ENCODE data around the gene DACH1. TPM values are rescaled to one million over a fixed set of nuclear protein-coding genes. Genes with fewer than 3 reads are reported as not detected.
A peak's percentile ranks its signal among the peaks of the same experiment; 100 is the strongest.

The DACH1 gene
- total RNA-seq, 2 experiments from 2014 or later = not detected

GRCh38 chr13:71875823-71876222, 8.8 kb upstream of the DACH1 start:
- H3K4me3 Mint-ChIP-seq = no peak overlapping the region
- POLR2A ChIA-PET = no interaction called here
- peaks cover 2% of the 10 kb centered on the region for H3K4me1 Mint-ChIP-seq
- H3K36me3 Mint-ChIP-seq (ENCODE audit: low read depth) = no peaks in the 10 kb centered on the region
- H3K27me3 Mint-ChIP-seq = no peaks in the 10 kb centered on the region
- no peaks in the 10 kb centered on the region for H3K9me3 Mint-ChIP-seq
- CTCF ChIA-PET = no interaction called here
- no peak for DNase-seq
- H3K27ac Mint-ChIP-seq = no peak overlapping the region

DNA sequence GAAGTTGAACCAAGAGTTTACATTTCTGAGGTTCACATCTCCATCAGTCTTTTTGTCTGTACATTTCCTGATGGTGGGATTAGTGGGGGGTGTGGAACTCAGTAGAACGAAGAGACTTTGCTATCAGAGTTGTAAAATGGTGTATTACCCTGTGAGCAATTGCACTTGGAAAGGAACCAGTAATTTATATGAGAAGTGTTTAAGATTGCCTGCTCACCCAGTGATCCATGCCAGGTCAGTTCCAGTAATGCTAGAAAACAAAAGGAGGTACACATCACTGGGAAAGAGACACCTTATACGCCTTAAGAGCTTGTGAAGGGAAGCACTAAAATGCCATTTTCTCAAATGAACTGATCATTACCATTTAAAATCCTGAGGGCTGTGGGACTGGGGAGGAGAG, 7.5 kb upstream of the DACH1 start:
- CTCF ChIA-PET = no interaction called here
- peaks cover 9% of the 10 kb centered on the region for H3K27me3 Mint-ChIP-seq

GRCh38 chr13:71873418-71874247, 6.6 kb upstream of the DACH1 start:
- no peaks in the 10 kb centered on the region for H3K9me3 Mint-ChIP-seq
- no peaks in the 10 kb centered on the region for H3K36me3 Mint-ChIP-seq (ENCODE audit: low read depth)
- H3K27ac Mint-ChIP-seq = no peak overlapping the region
- ChIA-PET CTCF (no interaction called here), POLR2A (no interaction called here)
- H3K4me3 Mint-ChIP-seq = no peak overlapping the region
- peaks cover 13% of the 10 kb centered on the region for H3K27me3 Mint-ChIP-seq
- no peak for DNase-seq
- H3K4me1 Mint-ChIP-seq = no peaks in the 10 kb centered on the region

More for the DNA sequence above, 7.5 kb upstream of the DACH1 start:
- H3K4me3 Mint-ChIP-seq = no peak overlapping the region
- no peaks in the 10 kb centered on the region for H3K9me3 Mint-ChIP-seq
- H3K36me3 Mint-ChIP-seq (ENCODE audit: low read depth) = no peaks in the 10 kb centered on the region
- POLR2A ChIA-PET = no interaction called here
- H3K27ac Mint-ChIP-seq = no peak overlapping the region
- no peak for DNase-seq
- H3K4me1 Mint-ChIP-seq = peaks cover 2% of the 10 kb centered on the region

DNA sequence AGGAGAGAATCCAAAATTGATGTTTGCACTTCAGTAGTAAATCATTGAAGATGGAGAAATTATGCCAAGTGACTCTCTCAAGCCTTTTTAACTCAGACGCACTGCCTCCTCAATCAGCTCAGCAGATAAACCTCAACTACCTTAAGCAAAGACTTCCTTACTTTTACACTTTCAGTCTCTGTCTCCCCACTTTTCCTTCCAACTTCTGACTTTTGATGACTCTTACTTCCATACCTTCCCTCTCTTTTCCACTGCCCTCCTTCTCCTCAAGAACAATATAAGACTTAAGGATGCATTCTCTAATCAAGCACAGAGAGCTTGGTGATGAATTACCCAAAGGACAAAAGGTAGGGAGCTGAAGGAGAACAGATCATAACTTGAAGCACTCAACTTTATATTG, 4.8 kb upstream of the DACH1 start:
- POLR2A ChIA-PET = no interaction called here
- CTCF ChIA-PET = no interaction called here
- Mint-ChIP-seq H3K4me3 (no peak overlapping the region), H3K9me3 (no peaks in the 10 kb centered on the region), H3K27me3 (peaks cover 27% of the 10 kb centered on the region), H3K36me3 (ENCODE audit: low read depth) (no peaks in the 10 kb centered on the region), H3K4me1 (peaks cover 7% of the 10 kb centered on the region), H3K27ac (no peak overlapping the region)
- no peak for DNase-seq

GRCh38 chr13:71871176-71871754, 4.3 kb upstream of the DACH1 start:
- POLR2A ChIA-PET = no interaction called here
- DNase-seq = no peak
- Mint-ChIP-seq H3K4me3 (no peak overlapping the region), H3K27ac (no peak overlapping the region), H3K27me3 (peaks cover 31% of the 10 kb centered on the region), H3K36me3 (ENCODE audit: low read depth) (no peaks in the 10 kb centered on the region), H3K9me3 (no peaks in the 10 kb centered on the region), H3K4me1 (peaks cover 10% of the 10 kb centered on the region)
- CTCF ChIA-PET = no interaction called here

GRCh38 chr13:71870100-71870499, 3.1 kb upstream of the DACH1 start:
- peaks cover 13% of the 10 kb centered on the region for H3K4me1 Mint-ChIP-seq
- no peaks in the 10 kb centered on the region for H3K36me3 Mint-ChIP-seq (ENCODE audit: low read depth)
- H3K4me3 Mint-ChIP-seq = no peak overlapping the region
- no peaks in the 10 kb centered on the region for H3K9me3 Mint-ChIP-seq
- no peak overlapping the region for H3K27ac Mint-ChIP-seq
- DNase-seq = no peak
- POLR2A ChIA-PET = no interaction called here
- peaks cover 36% of the 10 kb centered on the region for H3K27me3 Mint-ChIP-seq
- CTCF ChIA-PET = interaction anchor here (1.0 kb wide), 1 partner anchor 8 kb away, joined by 3 read pairs; no protein-coding TSS in a partner anchor

GRCh38 chr13:71869274-71869673, 2.3 kb upstream of the DACH1 start:
- DNase-seq = no peak
- Mint-ChIP-seq H3K36me3 (ENCODE audit: low read depth) (peaks cover 5% of the 10 kb centered on the region), H3K4me3 (no peak overlapping the region), H3K4me1 (peaks cover 20% of the 10 kb centered on the region), H3K9me3 (no peaks in the 10 kb centered on the region), H3K27me3 (peaks cover 45% of the 10 kb centered on the region), H3K27ac (no peak overlapping the region)
- ChIA-PET POLR2A (no interaction called here), CTCF (no interaction called here)

DNA sequence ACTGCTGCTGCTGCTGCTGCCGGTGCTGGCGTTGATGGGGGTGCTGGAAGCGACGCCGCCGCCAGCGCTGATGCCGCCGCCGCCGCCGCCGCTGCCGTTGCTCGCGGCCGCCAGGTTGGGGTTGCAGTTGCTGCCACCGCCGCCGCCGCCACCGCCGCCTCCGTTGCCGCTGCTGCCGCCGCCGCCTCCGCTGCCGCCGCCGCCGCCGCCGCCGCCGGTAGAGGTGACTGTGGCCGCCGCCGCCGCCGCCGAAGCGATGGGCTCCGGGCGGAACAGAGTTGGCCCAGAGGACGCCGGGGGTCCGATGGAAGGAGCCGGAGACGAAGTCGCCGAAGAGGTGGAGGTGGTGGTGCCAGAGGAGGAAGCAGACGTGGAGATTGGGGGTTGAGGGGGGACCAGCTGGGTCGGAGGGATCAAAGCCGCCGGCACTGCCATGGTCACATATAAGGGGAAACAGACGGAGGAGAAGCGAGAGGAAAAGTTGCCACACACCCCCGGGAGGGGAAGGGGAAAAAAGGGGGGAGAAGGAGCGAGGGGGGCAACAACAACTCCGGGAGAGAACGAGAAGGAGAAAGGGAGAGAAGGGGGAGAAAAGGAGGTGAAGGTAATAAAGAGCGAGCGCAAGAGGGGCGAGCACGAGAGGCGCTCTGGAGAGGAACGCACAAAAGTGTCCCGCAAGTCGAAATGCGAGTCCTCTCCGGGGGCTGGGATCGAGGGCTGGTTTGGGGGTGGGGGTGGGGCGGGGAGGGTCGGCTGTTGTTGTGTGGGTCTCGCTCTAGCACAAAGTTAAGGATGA, 471 bp downstream of the DACH1 start:
- H3K27me3 Mint-ChIP-seq = peaks cover 55% of the 10 kb centered on the region
- CTCF ChIA-PET = interaction anchor here (1.3 kb wide), 1 partner anchor 12 kb away, joined by 3 read pairs; no protein-coding TSS in a partner anchor
- peak; percentile 16 for DNase-seq

GRCh38 chr13:71865874-71866334, 1.1 kb downstream of the DACH1 start:
- Mint-ChIP-seq H3K36me3 (ENCODE audit: low read depth) (peaks cover 5% of the 10 kb centered on the region), H3K4me3 (no peak overlapping the region), H3K9me3 (no peaks in the 10 kb centered on the region), H3K27me3 (peaks cover 55% of the 10 kb centered on the region), H3K27ac (no peak overlapping the region), H3K4me1 (peaks cover 20% of the 10 kb centered on the region)
- ChIA-PET POLR2A (no interaction called here), CTCF (no interaction called here)
- DNase-seq = no peak

More for the DNA sequence above, 471 bp downstream of the DACH1 start:
- Mint-ChIP-seq H3K4me1 (peaks cover 20% of the 10 kb centered on the region), H3K27ac (no peak overlapping the region), H3K36me3 (ENCODE audit: low read depth) (peaks cover 5% of the 10 kb centered on the region), H3K9me3 (no peaks in the 10 kb centered on the region), H3K4me3 (no peak overlapping the region)
- POLR2A ChIA-PET = no interaction called here

DNA sequence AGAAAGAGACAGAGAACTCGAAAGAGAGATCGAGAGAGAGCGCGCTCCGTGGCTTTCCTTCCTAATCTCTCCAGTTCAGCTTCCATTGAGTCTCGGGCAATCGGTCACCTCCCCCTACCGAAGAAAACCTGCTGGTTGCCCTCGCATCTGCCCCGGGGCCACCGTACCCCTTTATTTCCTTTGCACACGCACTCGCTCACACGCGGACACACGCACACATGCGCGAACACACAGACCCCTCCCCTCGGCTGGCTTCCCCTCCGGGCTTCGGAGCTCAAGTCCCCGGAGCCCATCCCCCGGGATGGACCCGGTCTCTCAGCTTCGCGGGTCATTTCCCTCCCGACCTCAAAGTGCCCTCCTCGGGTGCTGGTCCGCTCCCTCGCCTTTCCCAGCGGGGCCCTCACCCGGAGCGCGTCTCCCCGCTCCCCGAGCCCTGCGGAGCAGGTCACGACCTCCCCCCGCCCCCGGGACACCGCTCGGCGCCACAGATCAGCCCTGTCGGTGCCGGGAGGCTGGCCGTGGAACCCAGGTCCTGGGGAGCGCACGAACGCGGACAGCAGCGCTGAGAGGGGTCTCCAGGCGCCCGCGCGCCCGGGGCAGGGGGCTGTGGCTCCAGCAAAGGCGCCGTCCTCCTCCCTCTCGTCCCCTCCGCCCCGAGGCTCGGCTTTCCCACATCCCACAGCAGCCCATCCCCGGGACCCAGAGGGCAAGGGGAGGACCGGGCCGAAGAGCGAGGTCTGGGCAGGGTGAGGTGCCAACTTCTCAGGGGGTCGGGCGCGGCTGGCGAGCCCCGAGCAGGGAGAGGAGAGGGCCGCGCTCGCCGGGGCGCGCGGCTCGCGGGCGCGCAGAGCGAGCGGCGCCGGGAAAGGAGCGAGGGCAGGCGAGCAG, 1.8 kb downstream of the DACH1 start:
- POLR2A ChIA-PET = no interaction called here
- Mint-ChIP-seq H3K27ac (peak overlapping the region; percentile 16), H3K4me1 (peaks cover 20% of the 10 kb centered on the region), H3K4me3 (peak overlapping the region; percentile 47), H3K36me3 (ENCODE audit: low read depth) (peaks cover 5% of the 10 kb centered on the region), H3K27me3 (peaks cover 52% of the 10 kb centered on the region), H3K9me3 (no peaks in the 10 kb centered on the region)
- CTCF ChIA-PET = no interaction called here
- DNase-seq = no peak

DNA sequence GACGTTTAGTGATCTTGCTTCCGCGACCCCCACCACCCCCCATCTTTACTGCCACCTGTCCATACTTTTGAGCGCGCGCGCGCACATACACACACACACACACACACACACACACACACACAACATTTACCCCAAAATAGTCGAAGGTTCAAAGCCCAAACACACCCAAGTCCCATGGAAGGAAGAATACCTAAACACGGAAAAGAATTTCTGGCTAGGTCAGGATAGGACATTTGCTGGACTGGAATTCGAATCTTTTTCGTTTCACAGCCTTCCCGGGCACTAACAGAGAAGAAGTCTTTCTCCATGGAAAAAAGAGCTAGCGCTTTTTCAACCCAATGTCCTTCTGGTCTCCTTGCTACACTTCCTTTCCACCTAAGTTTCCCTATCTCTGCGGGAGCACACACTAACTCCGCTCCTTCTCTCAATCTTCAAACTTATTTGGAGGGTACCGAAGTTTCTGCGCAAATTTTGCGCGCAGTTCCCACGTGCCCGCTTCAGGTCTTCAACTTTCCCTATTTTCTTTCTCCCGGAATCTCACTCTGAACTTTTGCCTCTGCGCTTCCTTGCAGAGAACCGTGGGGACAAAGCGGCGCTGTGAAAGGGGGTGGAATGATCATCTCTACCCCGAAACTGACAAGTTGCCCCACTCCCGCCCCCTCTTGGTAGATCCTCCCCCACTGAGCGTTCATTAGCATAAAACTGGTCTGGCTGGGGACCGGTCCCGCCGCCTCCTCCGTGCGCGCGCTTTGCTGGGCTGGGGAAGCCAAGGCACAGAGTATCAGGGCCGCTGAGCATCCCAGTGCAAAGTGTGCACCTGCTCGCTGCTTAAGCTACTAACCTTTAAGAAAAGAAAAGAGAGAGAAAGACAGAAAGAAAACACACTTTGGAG, 2.7 kb downstream of the DACH1 start:
- peaks cover 20% of the 10 kb centered on the region for H3K4me1 Mint-ChIP-seq
- H3K9me3 Mint-ChIP-seq = no peaks in the 10 kb centered on the region
- peak overlapping the region; percentile 47 for H3K4me3 Mint-ChIP-seq
- peaks cover 46% of the 10 kb centered on the region for H3K27me3 Mint-ChIP-seq
- peaks cover 5% of the 10 kb centered on the region for H3K36me3 Mint-ChIP-seq (ENCODE audit: low read depth)
- no peak for DNase-seq
- ChIA-PET CTCF (interaction anchor here (1.0 kb wide), 1 partner anchor 15 kb away, joined by 3 read pairs; no protein-coding TSS in a partner anchor), POLR2A (no interaction called here)
- peak overlapping the region; percentile 16 for H3K27ac Mint-ChIP-seq
